ENCODE measurements around the gene A3GALT2. TPM values are rescaled to one million over a fixed set of nuclear protein-coding genes. Genes with fewer than 3 reads are reported as not detected.
A peak's percentile ranks its signal among the peaks of the same experiment; 100 is the strongest.

Gene A3GALT2
- total and polyA plus RNA-seq, 8 donors, result not detected

DNA sequence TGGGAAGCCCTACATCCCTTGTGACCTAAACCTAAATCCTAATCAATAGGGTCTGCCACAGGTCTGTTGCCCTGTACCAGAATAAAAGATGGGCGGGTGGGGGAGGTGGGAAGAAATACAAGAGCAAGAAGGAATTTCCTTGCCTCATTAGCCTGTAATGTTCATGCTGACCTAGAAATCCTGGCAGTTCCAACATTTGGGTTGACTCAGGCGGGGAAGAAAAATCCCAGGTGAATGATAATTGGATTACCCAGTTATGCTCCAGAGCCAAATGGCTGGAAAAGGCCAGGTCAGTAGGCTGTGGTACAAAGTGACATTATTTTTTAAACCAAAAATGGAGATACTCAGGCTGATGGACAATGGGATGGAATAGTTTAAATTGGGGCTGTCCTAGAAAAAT lies 27.3 kb upstream of the A3GALT2 start:
- intact Hi-C loops (cut with DNase I; ENCODE audit: low total_unique reads), result no loop called here
- 23 to 33% (median 27%) methylated on average over 2 of the region's 2 CpGs for WGBS, 5 donors
- H3K4me3 ChIP-seq, result peak overlapping the region; percentile 81 to 97 (median 92)
- H3K27ac ChIP-seq, result peak overlapping the region; percentile 97 to 100 (median 99)
- DNase-seq, result no peak
- H3K27me3 ChIP-seq, result no peaks in the 10 kb centered on the region
- no peaks in the 10 kb centered on the region for H3K9me3 ChIP-seq
- peaks cover 0 to 8% (median 3%) of the 10 kb centered on the region in 4 donors for H3K36me3 ChIP-seq
- no peak for TF ChIP-seq POLR2A (IDR thresholded peaks at IDR 0.05)
- peak in 1 of 3 donors; percentile 37 for TF ChIP-seq POLR2AphosphoS5 (IDR thresholded peaks at IDR 0.05)
- H3K4me1 ChIP-seq, result peaks cover 39 to 69% (median 62%) of the 10 kb centered on the region in 4 donors

DNA sequence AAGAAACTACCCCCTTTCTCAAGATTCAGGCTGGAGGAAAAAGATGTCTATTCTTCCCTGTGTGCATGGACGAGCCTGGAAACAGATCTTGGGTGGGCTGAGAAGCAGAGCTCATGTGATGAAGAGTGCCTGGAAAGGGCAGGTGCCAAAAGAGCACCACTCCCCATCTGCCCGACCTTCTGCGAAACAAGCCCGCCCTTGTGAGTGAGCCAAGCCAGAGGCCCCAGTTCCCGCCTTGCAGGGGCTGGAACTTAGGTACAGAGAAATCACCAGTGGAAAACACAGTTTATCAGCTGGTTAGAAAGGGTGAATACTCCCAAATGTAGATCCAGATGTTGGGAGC lies 26.7 kb upstream of the A3GALT2 start:
- no peaks in the 10 kb centered on the region for H3K27me3 ChIP-seq
- intact Hi-C loops (cut with DNase I; ENCODE audit: low total_unique reads), result no loop called here
- no peak for TF ChIP-seq POLR2A (IDR thresholded peaks at IDR 0.05)
- TF ChIP-seq, protein P1, sequence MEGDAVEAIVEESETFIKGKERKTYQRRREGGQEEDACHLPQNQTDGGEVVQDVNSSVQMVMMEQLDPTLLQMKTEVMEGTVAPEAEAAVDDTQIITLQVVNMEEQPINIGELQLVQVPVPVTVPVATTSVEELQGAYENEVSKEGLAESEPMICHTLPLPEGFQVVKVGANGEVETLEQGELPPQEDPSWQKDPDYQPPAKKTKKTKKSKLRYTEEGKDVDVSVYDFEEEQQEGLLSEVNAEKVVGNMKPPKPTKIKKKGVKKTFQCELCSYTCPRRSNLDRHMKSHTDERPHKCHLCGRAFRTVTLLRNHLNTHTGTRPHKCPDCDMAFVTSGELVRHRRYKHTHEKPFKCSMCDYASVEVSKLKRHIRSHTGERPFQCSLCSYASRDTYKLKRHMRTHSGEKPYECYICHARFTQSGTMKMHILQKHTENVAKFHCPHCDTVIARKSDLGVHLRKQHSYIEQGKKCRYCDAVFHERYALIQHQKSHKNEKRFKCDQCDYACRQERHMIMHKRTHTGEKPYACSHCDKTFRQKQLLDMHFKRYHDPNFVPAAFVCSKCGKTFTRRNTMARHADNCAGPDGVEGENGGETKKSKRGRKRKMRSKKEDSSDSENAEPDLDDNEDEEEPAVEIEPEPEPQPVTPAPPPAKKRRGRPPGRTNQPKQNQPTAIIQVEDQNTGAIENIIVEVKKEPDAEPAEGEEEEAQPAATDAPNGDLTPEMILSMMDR (IDR thresholded peaks at IDR 0.05), result no peak
- peak in 2 of 3 donors; percentile 18 to 48 for TF ChIP-seq POLR2AphosphoS5 (IDR thresholded peaks at IDR 0.05)
- 8 to 25% (median 17%) methylated on average over 5 of the region's 5 CpGs for WGBS, 5 donors
- H3K4me1 ChIP-seq, result peaks cover 45 to 74% (median 68%) of the 10 kb centered on the region in 4 donors
- H3K27ac ChIP-seq, result peak overlapping the region; percentile 74 to 100 (median 99)
- peak in 1 of 2 donors; percentile 81 for DNase-seq
- H3K9me3 ChIP-seq, result no peaks in the 10 kb centered on the region
- peak overlapping the region; percentile 81 to 97 (median 92) for H3K4me3 ChIP-seq
- H3K36me3 ChIP-seq, result peaks cover 0 to 14% (median 3%) of the 10 kb centered on the region in 4 donors

DNA sequence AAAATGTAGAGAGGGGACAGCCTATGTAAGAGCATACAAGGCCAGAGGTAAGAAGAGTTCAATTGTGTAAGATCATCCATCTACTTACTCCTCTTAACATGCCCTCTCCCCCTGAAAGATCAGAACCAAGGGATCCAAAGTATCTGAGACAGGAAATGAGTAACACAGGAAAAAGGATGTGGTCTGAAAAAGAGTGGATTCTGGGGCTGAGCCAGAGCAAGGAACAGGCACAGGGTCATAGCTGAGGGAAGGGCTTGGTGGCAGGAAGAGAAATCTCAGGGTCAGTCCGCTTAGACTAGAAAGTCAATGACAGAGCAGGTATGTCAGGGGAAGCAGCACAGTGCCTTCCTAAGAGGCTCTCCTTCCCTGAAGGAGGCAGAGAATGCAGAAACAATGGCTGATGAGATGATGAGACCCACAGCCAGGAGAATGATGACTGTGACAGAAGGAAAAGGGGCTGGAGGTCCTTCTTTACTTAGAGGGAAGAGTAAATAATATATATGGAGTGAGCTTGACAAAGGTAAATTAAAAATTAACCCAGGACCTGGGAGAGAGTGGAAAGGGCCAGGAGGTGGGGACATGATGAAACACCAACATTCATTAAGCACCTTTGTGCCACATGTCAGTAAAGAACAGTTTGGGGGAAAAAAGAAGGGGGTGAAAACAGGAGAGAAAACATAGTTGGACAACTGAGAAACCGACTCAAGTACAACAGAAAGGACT lies 26.2 kb upstream of the A3GALT2 start:
- TF ChIP-seq POLR2AphosphoS5 (IDR thresholded peaks at IDR 0.05) (peak; percentile 71 to 95 (median 93)), EP300 (IDR thresholded peaks at IDR 0.05) (no peak), POLR2A (IDR thresholded peaks at IDR 0.05) (peak in 2 of 4 donors; percentile 9 to 31)
- peak; percentile 50 to 75 for DNase-seq
- Histone ChIP-seq H3K9me3 (no peaks in the 10 kb centered on the region), H3K27me3 (no peaks in the 10 kb centered on the region), H3K36me3 (peaks cover 0 to 16% (median 3%) of the 10 kb centered on the region in 4 donors), H3K27ac (peak overlapping the region; percentile 79 to 100 (median 99)), H3K4me3 (peak overlapping the region; percentile 81 to 97 (median 92)), H3K4me1 (peaks cover 50 to 80% (median 73%) of the 10 kb centered on the region in 4 donors)
- intact Hi-C loops (cut with DNase I; ENCODE audit: low total_unique reads), result no loop called here
- WGBS, 5 donors, result 3 to 21% (median 19%) methylated on average over 2 of the region's 2 CpGs

DNA sequence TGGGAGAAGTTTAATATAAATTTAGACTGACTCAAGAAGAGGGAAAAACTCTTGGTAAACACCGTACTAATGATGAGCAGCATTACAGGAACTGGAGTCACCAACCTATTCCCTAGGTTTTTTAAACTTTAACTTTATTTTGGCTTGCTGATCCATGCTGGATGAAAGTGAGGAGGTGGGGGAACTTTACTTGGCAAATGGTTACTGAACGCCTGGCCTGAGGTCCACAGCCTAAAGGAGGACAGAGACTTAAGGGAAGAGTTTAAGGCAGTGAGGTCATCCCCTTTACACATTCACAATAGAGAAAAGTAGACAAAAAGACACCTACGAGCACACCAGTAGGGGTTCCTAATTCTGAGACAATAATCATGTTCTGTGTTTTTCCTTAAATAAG lies 25.6 kb upstream of the A3GALT2 start:
- peak overlapping the region; percentile 79 to 100 (median 99) for H3K27ac ChIP-seq
- peaks cover 56 to 85% (median 79%) of the 10 kb centered on the region in 4 donors for H3K4me1 ChIP-seq
- DNase-seq, result no peak
- no peaks in the 10 kb centered on the region for H3K9me3 ChIP-seq
- H3K4me3 ChIP-seq, result peak overlapping the region; percentile 81 to 97 (median 92)
- peaks cover 0 to 20% (median 5%) of the 10 kb centered on the region in 4 donors for H3K36me3 ChIP-seq
- 33 to 59% (median 47%) methylated on average over 3 of the region's 3 CpGs for WGBS, 5 donors
- TF ChIP-seq POLR2A (IDR thresholded peaks at IDR 0.05), result no peak
- no peak for TF ChIP-seq POLR2AphosphoS5 (IDR thresholded peaks at IDR 0.05)
- TF ChIP-seq, protein P1 (IDR thresholded peaks at IDR 0.05), result no peak
- no peak for TF ChIP-seq EP300 (IDR thresholded peaks at IDR 0.05)
- H3K27me3 ChIP-seq, result no peaks in the 10 kb centered on the region
- intact Hi-C loops (cut with DNase I; ENCODE audit: low total_unique reads), result no loop called here

DNA sequence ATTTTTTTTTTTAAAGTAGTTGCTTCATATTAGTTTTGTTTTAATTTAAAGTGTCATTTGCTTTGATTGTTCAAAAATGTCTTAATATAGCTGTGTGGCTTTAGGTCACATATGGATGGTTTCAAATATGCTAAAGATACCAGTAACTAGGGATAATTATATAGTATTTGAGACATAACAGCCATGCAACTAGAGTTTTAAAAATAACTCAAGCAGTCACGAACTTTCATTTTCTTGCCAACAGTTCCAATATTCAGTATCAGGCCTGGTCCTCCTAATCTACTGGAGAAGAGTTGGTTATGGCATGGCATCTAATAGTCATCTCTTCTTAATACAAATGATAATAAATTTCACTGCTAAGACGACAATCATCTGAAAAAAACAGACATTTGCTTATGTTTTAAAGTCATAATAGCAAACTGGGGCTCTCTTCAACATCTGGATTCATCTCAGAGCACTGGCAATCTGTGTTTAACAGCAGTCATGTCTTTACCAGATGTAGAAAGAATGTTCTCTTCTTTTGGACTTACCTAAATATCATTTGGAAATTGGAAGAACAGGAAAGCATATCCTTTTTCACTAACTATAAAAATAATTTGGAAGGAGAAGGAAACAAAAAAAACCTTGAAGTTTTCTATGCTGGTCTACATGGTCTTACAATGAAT lies 24.1 kb upstream of the A3GALT2 start:
- H3K27me3 ChIP-seq, result no peaks in the 10 kb centered on the region

More for the DNA sequence above, 24.1 kb upstream of the A3GALT2 start:
- no peak for DNase-seq
- peak overlapping the region; percentile 61 to 100 (median 99) for H3K27ac ChIP-seq
- H3K4me1 ChIP-seq, result peaks cover 71 to 87% (median 84%) of the 10 kb centered on the region in 4 donors
- 27 to 41% (median 39%) methylated on average over 2 of the region's 2 CpGs for WGBS, 5 donors
- no peak for TF ChIP-seq EP300 (IDR thresholded peaks at IDR 0.05)
- TF ChIP-seq, protein P1 (IDR thresholded peaks at IDR 0.05), result no peak
- no peak for TF ChIP-seq POLR2A (IDR thresholded peaks at IDR 0.05)
- TF ChIP-seq POLR2AphosphoS5 (IDR thresholded peaks at IDR 0.05), result no peak
- no peaks in the 10 kb centered on the region for H3K9me3 ChIP-seq
- H3K4me3 ChIP-seq, result peak overlapping the region in 2 of 4 donors; percentile 81 to 92
- peaks cover 0 to 20% (median 6%) of the 10 kb centered on the region in 4 donors for H3K36me3 ChIP-seq
- intact Hi-C loops (cut with DNase I; ENCODE audit: low total_unique reads), result no loop called here

Measured in stomach (tissue), 9 donors.